Subcutaneous adipose tissue (tissue), 4 donors: ENCODE measurements around the gene HOXD3. TPM values are rescaled to one million over a fixed set of nuclear protein-coding genes. Genes with fewer than 3 reads are reported as not detected.

ENCODE experiments used
- total RNA-seq, 4 donors: library from RNA; depleted of rRNA; stranded (reverse); fragments of >200 nt; gene quantifications; one replicate each; pipeline ENCODE4 v1.1.0, GENCODE V29; 2016
- TF ChIP-seq, protein P1 (sequence below): fragments of 450-650 bp; IDR thresholded peaks from one replicate; pipeline ENCODE4 v1.5.1; 2016; ENCODE audit warnings: low read depth, mild to moderate bottlenecking, control low read depth, antibody characterized with exemption, moderate library complexity

HOXD3 gene
- total RNA-seq, 4 donors from 2014 or later, result 1.3 to 23.0 (median 3.6) TPM

DNA sequence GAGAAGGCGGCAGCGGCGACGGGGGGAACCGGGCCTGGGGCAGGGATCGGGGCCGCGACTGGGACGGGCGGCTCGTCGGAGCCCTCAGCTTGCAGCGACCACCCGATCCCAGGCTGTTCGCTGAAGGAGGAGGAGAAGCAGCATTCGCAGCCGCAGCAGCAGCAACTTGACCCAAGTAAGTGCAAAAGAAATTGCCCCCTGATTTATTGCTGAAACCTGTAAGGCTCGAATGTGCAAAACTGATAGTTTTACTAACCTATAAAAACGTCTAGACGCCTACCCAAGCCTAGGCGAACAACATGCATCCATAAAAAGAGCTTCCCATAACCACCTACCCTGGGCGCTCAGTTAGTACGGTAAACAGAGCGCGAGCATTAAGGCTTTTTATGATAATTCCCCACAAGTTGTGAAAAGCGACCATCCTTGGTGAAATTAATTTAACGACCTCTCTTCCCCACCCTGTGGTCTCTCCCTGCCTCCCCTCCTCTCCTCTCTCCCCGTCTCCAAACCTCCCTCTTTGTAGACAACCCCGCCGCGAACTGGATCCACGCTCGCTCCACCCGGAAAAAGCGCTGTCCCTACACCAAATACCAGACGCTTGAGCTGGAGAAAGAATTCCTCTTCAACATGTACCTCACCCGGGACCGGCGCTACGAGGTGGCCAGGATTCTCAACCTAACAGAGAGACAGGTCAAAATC is 33.5 kb upstream of the HOXD3 start:
- TF ChIP-seq, protein P1, sequence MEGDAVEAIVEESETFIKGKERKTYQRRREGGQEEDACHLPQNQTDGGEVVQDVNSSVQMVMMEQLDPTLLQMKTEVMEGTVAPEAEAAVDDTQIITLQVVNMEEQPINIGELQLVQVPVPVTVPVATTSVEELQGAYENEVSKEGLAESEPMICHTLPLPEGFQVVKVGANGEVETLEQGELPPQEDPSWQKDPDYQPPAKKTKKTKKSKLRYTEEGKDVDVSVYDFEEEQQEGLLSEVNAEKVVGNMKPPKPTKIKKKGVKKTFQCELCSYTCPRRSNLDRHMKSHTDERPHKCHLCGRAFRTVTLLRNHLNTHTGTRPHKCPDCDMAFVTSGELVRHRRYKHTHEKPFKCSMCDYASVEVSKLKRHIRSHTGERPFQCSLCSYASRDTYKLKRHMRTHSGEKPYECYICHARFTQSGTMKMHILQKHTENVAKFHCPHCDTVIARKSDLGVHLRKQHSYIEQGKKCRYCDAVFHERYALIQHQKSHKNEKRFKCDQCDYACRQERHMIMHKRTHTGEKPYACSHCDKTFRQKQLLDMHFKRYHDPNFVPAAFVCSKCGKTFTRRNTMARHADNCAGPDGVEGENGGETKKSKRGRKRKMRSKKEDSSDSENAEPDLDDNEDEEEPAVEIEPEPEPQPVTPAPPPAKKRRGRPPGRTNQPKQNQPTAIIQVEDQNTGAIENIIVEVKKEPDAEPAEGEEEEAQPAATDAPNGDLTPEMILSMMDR, result no peak

GRCh38 chr2:176124110-176124946 is 32.8 kb upstream of the HOXD3 start:
- TF ChIP-seq, protein P1, result no peak

DNA sequence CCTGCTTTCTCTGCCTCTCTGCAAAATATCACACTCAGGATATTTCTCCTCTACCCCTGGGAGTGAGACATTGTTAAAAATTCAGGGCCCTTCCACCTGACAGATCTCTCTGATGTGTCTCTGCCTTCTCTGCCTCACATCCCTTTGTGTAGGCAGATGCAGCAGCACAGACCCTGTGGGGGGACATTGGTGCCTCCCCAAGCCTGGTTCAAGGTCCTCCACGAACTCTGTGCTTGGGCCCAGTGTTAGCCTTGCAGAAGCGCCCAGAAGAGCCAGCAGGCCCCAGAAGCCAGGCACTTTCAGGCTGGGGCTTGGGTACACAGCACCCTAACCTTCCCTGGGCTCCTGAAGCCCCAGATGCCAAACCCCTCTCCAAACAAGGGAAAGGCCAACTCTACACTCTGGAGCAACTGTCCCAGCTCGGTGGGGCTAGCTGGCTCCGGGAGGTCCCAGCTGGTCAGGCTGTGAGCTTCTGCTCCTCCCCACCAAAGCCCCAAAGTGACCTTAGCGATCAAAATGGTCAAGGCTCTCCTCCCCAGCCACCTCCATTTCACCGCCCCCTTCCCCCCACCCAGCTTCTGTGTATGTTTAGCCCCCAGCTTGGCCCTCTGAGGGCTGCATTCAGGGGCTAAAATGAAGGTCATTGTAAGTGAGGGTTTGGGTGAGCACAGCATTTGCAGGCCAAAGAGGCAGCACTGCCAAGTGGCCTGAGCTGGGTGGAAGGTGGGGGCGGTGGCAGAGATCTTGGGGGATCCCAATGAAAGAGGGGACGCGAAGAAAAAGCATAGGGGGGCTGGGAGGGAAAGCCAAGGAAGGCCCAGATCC is 31.9 kb upstream of the HOXD3 start:
- TF ChIP-seq, protein P1, result no peak

GRCh38 chr2:176125772-176126054 is 31.4 kb upstream of the HOXD3 start:
- TF ChIP-seq, protein P1, result no peak

DNA sequence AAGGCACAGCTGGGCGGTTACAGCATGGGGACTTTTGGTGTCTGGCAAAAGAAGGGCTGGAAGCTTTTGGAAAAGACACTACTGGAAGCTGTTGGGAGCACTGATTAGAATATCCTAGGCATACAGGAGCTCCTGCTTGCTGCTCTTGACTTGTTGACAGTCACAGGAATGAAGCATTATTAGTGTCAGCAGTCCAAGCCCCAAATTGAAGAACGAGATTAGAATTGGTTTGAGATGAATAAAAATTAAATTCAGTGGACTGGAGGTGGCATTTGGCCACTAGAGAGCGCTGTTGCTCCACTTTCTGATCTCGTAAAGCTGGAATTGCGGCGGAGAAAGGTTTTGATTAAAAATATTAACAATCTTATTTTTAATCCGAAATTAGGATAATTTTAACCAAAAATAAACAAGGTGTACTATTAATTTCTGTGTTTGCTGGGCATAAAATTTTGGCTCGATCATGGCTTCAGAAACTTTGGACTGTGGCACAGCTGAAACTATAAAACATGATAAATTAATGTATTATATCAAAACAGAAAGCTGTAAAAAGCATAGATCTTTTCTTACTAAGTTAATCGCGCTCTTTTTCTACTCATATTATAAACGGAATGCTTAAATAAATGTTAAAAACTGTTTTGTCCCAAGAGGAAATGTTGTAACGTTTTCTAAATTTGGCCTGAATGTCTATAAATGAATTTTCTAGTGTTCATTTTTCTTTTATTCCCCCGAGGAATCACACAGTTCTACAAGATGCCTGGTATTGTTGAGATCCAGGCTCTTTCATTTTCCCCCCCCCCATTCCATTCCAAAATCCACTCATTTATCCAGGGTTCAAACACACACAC is 30.0 kb upstream of the HOXD3 start:
- TF ChIP-seq, protein P1, result no peak

DNA sequence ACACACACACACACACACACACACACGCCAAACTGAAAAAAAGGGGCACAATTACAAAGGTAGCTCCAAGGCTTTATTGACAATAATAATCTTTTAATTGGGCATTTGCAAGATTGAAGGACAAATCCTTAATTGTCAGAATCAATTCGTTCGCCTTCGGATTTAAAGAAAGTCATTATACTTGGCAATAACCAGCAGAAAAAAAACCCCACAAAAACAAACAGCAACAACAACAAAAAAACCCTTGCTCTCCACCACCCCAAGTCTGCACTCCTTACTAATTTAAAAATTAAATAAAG is 29.4 kb upstream of the HOXD3 start:
- TF ChIP-seq, protein P1, result no peak
